GM18873 (cell line): Measurements from ENCODE around the gene FSD1L.
A peak's percentile ranks its signal among the peaks of the same experiment; 100 is the strongest.
"Not testable (repeated sequence)": the region's sequence is repeated elsewhere in the genome, so short reads cannot be mapped to it uniquely, and the experiment has no call there.

ENCODE experiments used
- ATAC-seq: cut with Tn5 transposase; IDR thresholded peaks from one replicate; pipeline ENCODE4 v1.9.1; 2021; ENCODE audit warnings: mild to moderate bottlenecking, moderate library complexity, moderate number of reproducible peaks; ENCODE audit not compliant: unreplicated experiment, low FRiP score

Gene FSD1L

GRCh38 chr9:105535920-105536668 lies 88.3 kb downstream of the FSD1L start:
- ATAC-seq: peak; percentile 72

GRCh38 chr9:105539452-105539851 lies 91.6 kb downstream of the FSD1L start:
- ATAC-seq: no peak

- ATAC-seq: peak; percentile 98
These were observed 94.0 kb downstream of the FSD1L start for GRCh38 chr9:105541838-105542237.

GRCh38 chr9:105554042-105554441 lies 106.2 kb downstream of the FSD1L start:
- ATAC-seq: no peak

- peak; percentile 93 for ATAC-seq
These were observed 110.2 kb downstream of the FSD1L start, which contains the start of gene FKTN for GRCh38 chr9:105557804-105558610. Gene FKTN (plus strand): TSS chr9:105558131. CDS start chr9:105575033, 16,902 bp downstream.

GRCh38 chr9:105572455-105572854 lies 124.6 kb downstream of the FSD1L start:
- no peak for ATAC-seq

GRCh38 chr9:105579952-105580351 lies 132.1 kb downstream of the FSD1L start:
- ATAC-seq: not testable (repeated sequence)

GRCh38 chr9:105581550-105581949 lies 133.7 kb downstream of the FSD1L start:
- not testable (repeated sequence) for ATAC-seq

GRCh38 chr9:105593145-105593544 lies 145.3 kb downstream of the FSD1L start:
- no peak for ATAC-seq
